ENCODE measurements around the gene GRK7. TPM values are rescaled to one million over a fixed set of nuclear protein-coding genes. Genes with fewer than 3 reads are reported as not detected.

Gene GRK7
- polyA plus RNA-seq, 1 of the 3 experiments (the other 2 are of a cell fraction), result not detected

DNA sequence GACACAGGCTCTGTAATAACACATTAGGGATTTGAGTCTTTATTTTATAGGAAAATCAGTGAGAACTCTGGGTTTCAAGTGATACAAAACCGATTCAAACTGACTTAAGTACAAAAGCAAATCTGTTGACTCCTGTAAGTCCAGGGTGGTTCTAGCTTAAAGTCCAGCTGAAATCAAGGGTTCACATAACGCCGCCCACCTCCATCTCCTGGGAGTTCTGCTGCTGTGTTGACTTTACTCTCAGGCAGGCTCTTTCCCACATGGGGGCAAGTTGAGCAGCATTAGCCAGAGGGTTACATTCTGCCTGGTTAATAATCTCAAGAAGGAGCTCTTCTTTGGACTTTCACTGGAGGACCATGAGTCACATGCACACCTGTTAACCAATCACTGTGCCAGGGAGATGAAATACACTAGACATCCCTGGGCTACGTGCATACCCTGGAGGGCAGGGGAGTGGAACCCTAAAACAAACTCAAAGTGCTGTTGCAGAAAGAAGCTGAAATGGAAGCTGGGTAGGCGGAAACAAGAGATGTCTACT, 34.8 kb upstream of the GRK7 start:
- CTCF ChIA-PET, result interaction anchor here (0.9 to 1.0 kb wide), 2 partner anchors 10 to 185 kb away, joined by 3 read pairs; no protein-coding TSS in a partner anchor
- POLR2A ChIA-PET, result no interaction called here

More for the DNA sequence above, 34.8 kb upstream of the GRK7 start:
- no peaks in the 10 kb centered on the region for H4K20me1 ChIP-seq (ENCODE audit: insufficient read depth)
- H3K27ac ChIP-seq (ENCODE audit: low read depth in 2 of 2, low read length in 1 of 2), result no peak overlapping the region
- no peak for DNase-seq
- no peaks in the 10 kb centered on the region for H3F3A ChIP-seq (replicated peaks; ENCODE audit: insufficient read depth)
- H3K9ac ChIP-seq, result no peak overlapping the region
- H3K9me3 ChIP-seq, result no peaks in the 10 kb centered on the region
- TF ChIP-seq EZH2phosphoT487 (IDR thresholded peaks at IDR 0.05; ENCODE audit: borderline replicate concordance, low read depth) (no peak), NFIC (IDR thresholded peaks at IDR 0.05; ENCODE audit: borderline replicate concordance) (no peak), RFX5 (IDR thresholded peaks at IDR 0.05; ENCODE audit: low read length) (no peak), RAD21 (IDR thresholded peaks at IDR 0.05; ENCODE audit: low read length) (no peak), TCF12 (IDR thresholded peaks at IDR 0.05) (no peak), NRF1 (IDR thresholded peaks at IDR 0.05; ENCODE audit: low read depth, low read length) (no peak), RXRA (IDR thresholded peaks at IDR 0.05; ENCODE audit: borderline replicate concordance, low read depth) (no peak), TEAD4 (IDR thresholded peaks at IDR 0.05; ENCODE audit: borderline replicate concordance, insufficient read depth) (no peak), GABPA (IDR thresholded peaks at IDR 0.05; ENCODE audit: low read depth) (no peak), FOSL2 (IDR thresholded peaks at IDR 0.05; ENCODE audit: borderline replicate concordance, low read depth) (no peak), MXI1 (IDR thresholded peaks at IDR 0.05; ENCODE audit: low read depth, low read length) (no peak), YY1 (IDR thresholded peaks at IDR 0.05; ENCODE audit: low read depth) (no peak), MEF2A (IDR thresholded peaks at IDR 0.05; ENCODE audit: borderline replicate concordance, low read depth) (no peak)
- TF ChIP-seq, protein P1, sequence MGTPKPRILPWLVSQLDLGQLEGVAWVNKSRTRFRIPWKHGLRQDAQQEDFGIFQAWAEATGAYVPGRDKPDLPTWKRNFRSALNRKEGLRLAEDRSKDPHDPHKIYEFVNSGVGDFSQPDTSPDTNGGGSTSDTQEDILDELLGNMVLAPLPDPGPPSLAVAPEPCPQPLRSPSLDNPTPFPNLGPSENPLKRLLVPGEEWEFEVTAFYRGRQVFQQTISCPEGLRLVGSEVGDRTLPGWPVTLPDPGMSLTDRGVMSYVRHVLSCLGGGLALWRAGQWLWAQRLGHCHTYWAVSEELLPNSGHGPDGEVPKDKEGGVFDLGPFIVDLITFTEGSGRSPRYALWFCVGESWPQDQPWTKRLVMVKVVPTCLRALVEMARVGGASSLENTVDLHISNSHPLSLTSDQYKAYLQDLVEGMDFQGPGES (IDR thresholded peaks at IDR 0.05; ENCODE audit: low read depth, low read length), result no peak
- TF ChIP-seq, protein P2, sequence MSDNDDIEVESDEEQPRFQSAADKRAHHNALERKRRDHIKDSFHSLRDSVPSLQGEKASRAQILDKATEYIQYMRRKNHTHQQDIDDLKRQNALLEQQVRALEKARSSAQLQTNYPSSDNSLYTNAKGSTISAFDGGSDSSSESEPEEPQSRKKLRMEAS (IDR thresholded peaks at IDR 0.05; ENCODE audit: low read depth), result no peak
- TF ChIP-seq, protein P3, sequence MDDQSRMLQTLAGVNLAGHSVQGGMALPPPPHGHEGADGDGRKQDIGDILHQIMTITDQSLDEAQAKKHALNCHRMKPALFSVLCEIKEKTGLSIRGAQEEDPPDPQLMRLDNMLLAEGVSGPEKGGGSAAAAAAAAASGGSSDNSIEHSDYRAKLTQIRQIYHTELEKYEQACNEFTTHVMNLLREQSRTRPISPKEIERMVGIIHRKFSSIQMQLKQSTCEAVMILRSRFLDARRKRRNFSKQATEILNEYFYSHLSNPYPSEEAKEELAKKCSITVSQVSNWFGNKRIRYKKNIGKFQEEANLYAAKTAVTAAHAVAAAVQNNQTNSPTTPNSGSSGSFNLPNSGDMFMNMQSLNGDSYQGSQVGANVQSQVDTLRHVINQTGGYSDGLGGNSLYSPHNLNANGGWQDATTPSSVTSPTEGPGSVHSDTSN (IDR thresholded peaks at IDR 0.05), result no peak
- TF ChIP-seq, protein P4, sequence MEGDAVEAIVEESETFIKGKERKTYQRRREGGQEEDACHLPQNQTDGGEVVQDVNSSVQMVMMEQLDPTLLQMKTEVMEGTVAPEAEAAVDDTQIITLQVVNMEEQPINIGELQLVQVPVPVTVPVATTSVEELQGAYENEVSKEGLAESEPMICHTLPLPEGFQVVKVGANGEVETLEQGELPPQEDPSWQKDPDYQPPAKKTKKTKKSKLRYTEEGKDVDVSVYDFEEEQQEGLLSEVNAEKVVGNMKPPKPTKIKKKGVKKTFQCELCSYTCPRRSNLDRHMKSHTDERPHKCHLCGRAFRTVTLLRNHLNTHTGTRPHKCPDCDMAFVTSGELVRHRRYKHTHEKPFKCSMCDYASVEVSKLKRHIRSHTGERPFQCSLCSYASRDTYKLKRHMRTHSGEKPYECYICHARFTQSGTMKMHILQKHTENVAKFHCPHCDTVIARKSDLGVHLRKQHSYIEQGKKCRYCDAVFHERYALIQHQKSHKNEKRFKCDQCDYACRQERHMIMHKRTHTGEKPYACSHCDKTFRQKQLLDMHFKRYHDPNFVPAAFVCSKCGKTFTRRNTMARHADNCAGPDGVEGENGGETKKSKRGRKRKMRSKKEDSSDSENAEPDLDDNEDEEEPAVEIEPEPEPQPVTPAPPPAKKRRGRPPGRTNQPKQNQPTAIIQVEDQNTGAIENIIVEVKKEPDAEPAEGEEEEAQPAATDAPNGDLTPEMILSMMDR (IDR thresholded peaks at IDR 0.05), result no peak
- H3K27me3 ChIP-seq (ENCODE audit: insufficient read depth), result no peaks in the 10 kb centered on the region
- no peaks in the 10 kb centered on the region for H3K9me2 ChIP-seq
- H3K4me2 ChIP-seq, result no peak overlapping the region
- 63% methylated on average over 5 of the region's 5 CpGs for WGBS (ENCODE audit: low lambda C conversion rate)
- H3K79me2 ChIP-seq (ENCODE audit: insufficient read depth), result no peaks in the 10 kb centered on the region
- no peaks in the 10 kb centered on the region for H3K4me1 ChIP-seq (ENCODE audit: control insufficient read depth in 1 of 2, insufficient read depth in 2 of 2, low read depth in 1 of 2, low read length in 1 of 2)
- no peak overlapping the region for H2AFZ ChIP-seq (ENCODE audit: low read depth)
- no peaks in the 10 kb centered on the region for H3K36me3 ChIP-seq (replicated peaks in 1 of 2; ENCODE audit: control insufficient read depth in 1 of 2, insufficient read depth in 2 of 2, low read length in 1 of 2)
- no peak overlapping the region for H3K4me3 ChIP-seq (ENCODE audit: low read depth in 2 of 2, low read length in 1 of 2)
